GM12891 (cell line): Measurements from ENCODE around the gene PCNT.

Experiments
- DNase-seq: peaks from one replicate; pipeline ENCODE4 v3.0.0; 2011; ENCODE audit warnings: low spot score; ENCODE audit not compliant: insufficient read length
- FAIRE-seq: peaks from 2 replicates; lab custom pipeline; 2011; peaks lifted over from hg19 to GRCh38; lab: Jason Lieb, UNC
- PAX5 ChIP-seq: IDR thresholded peaks from 2 replicates; pipeline ENCODE4 v1.6.1; 2011; ENCODE audit warnings: low read length, moderate library complexity, mild to moderate bottlenecking; ENCODE audit not compliant: insufficient read depth, severe bottlenecking
- POLR2A ChIP-seq: IDR thresholded peaks from 2 replicates; pipeline ENCODE4 v1.6.1; 2011; ENCODE audit warnings: low read depth, low read length, control low read depth
- POLR2AphosphoS5 ChIP-seq: IDR thresholded peaks from 2 replicates; pipeline ENCODE4 v1.6.1; 2011; ENCODE audit warnings: low read depth, low read length, control low read depth
- POU2F2 ChIP-seq: IDR thresholded peaks from 2 replicates; pipeline ENCODE4 v1.6.1; 2011; ENCODE audit warnings: low read depth, mild to moderate bottlenecking, control low read depth, low read length, moderate library complexity
- SPI1 ChIP-seq: IDR thresholded peaks from 2 replicates; pipeline ENCODE4 v1.6.1; 2011; ENCODE audit warnings: low read depth, low read length, control low read depth
- TAF1 ChIP-seq: IDR thresholded peaks from 2 replicates; pipeline ENCODE4 v1.6.1; 2011; ENCODE audit warnings: low read depth, low read length, control low read depth

The PCNT gene

DNA sequence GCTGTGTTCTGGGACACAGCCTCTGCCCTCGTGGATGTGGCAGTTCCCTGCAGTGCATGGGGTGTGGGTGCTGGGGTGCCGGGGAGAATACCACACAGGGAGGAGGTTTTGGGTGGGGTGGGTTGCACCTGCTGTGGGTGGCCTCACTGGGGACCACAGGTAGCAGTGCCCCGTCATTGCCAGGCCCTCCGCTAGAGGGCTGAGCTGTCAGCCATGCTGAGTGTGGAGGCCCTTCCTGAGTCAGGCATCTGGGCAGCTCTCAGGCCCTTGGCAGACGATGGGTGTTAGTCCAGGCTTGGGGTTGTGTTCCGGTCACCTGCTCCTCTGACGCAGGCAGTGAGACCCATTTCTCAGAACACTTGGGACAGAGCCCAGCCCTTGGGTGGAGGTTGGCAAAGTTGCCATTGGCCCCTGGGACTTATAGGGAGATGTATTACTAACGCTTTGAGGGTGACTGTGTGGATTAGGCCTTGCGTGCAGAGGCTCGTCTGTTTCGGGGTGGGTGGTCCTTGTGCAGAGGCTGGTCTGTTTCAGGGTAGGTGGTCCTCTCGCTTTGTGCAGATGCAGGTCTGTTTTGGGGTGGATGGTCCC lies 23.9 kb downstream of the PCNT start:
- FAIRE-seq: no peak
- TF ChIP-seq POU2F2 (no peak), POLR2A (no peak), POLR2AphosphoS5 (no peak), TAF1 (no peak), PAX5 (no peak), SPI1 (no peak)
- DNase-seq: no peak

DNA sequence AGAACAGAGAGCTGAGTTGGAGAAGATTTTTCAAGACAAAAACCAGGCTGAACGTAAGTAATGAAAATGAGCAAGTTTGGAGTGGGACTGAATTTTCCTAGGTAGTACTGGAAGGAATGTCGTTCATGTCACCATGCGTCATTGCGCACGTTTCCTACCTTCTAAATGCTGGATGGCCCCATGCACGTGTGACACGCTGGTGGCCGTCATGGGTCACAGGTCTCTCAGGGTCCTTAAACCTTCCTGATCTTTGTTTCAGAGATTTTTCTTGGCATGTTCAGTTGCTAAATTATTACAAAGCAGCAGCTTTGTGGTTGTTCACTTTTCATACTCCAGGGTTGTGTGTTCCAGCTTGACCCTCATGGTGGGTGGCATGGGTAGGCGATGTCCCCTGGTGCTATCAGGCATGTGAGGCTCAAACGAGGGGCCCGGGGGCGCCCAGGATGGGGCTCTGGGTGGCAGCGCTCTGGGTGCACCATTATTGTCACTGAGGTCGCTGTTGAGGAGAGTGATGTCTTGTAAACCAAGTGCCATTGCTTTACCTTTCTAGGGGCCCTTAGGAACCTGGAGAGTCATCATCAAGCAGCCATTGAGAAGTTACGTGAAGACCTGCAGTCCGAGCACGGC lies 25.3 kb downstream of the PCNT start:
- DNase-seq (no peak), FAIRE-seq (no peak)
- TF ChIP-seq TAF1: no peak
- no peak for TF ChIP-seq POLR2AphosphoS5
- no peak for TF ChIP-seq PAX5
- no peak for TF ChIP-seq POU2F2

DNA sequence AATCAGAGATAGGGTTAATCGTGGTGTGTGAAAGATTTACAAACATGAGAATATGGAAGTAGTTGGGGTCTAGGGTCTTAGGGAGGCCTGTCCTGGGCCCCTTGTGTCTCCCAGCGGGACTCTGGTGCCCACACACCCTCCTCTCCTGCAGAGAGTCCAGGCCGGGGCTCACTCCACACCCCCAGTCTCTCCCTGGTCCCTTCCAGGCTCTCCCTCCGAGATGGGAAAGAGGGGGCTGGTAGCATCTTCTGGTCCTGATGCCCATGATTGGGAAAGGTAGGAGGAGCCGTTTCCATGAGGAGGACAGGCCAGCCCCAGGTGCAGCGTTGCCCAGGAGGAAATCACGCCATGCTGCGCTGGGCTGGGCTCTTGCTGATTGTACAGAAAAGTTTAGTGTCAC lies 26.6 kb downstream of the PCNT start:
- TF ChIP-seq POLR2A (no peak), SPI1 (no peak), PAX5 (no peak), TAF1 (no peak), POU2F2 (no peak), POLR2AphosphoS5 (no peak)
- FAIRE-seq (no peak), DNase-seq (no peak)

GRCh38 chr21:46350981-46351380 lies 27.0 kb downstream of the PCNT start:
- DNase-seq (no peak), FAIRE-seq (no peak)
- TF ChIP-seq PAX5 (no peak), POLR2A (no peak), POLR2AphosphoS5 (no peak), SPI1 (no peak), TAF1 (no peak), POU2F2 (no peak)

GRCh38 chr21:46351476-46352163 lies 27.7 kb downstream of the PCNT start:
- FAIRE-seq (no peak), DNase-seq (no peak)
- TF ChIP-seq SPI1 (no peak), POU2F2 (no peak), POLR2AphosphoS5 (no peak), PAX5 (no peak)

DNA sequence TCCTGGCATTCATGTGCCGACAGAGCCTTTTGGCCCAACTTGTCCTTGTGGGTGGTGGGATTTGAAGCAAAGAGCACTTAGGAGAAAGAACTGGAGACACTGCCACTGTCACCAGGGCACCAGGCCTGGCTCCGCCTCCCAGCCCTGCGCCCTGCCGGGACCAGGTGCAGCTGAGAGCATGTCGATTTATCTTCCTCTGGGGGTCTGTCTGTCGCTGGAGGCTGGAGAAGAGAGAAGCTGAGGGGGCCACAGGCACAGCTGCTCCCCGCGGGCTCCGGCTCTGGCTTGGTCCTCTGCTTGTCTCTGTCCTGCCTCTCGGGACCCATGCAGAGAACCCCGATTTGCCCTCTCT lies 28.2 kb downstream of the PCNT start:
- TF ChIP-seq PAX5: no peak
- TF ChIP-seq POLR2AphosphoS5: no peak
- no peak for TF ChIP-seq POLR2A
- no peak for TF ChIP-seq POU2F2
- TF ChIP-seq SPI1: no peak
- TF ChIP-seq TAF1: no peak
- no peak for FAIRE-seq

DNA sequence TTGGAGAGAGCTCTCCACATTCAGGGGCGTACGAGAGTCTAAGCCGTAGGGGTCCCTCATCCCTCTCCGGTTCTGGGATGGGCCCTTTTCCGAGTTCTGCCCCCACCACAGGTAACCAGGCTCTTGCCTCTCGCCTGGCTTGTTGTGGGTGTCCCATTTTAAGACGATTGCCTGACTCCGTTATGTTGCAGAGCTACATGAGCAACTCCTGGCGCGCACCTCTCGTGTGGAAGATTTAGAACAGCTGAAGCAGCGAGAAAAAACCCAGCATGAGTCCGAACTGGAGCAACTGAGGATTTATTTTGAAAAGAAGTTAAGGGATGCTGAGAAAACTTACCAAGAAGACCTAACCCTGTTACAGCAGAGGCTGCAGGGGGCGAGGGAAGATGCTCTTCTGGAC lies 29.0 kb downstream of the PCNT start:
- no peak for FAIRE-seq
- no peak for DNase-seq
- no peak for TF ChIP-seq PAX5
- TF ChIP-seq POU2F2: no peak
- TF ChIP-seq POLR2A: no peak
- TF ChIP-seq TAF1: no peak

More for the DNA sequence above, 28.2 kb downstream of the PCNT start:
- DNase-seq: no peak

GRCh38 chr21:46354046-46354445 lies 30.1 kb downstream of the PCNT start:
- no peak for TF ChIP-seq PAX5
- no peak for TF ChIP-seq POLR2AphosphoS5
- no peak for TF ChIP-seq TAF1
- FAIRE-seq: no peak
- no peak for DNase-seq

GRCh38 chr21:46354518-46354917 lies 30.6 kb downstream of the PCNT start:
- FAIRE-seq (no peak), DNase-seq (no peak)
- TF ChIP-seq PAX5: no peak
- no peak for TF ChIP-seq SPI1
- no peak for TF ChIP-seq POLR2A
- TF ChIP-seq POU2F2: no peak

- FAIRE-seq: no peak
- TF ChIP-seq PAX5 (no peak), SPI1 (no peak), TAF1 (no peak)
- DNase-seq: no peak
Measured at GRCh38 chr21:46355161-46356004, 31.4 kb downstream of the PCNT start.
